ENCODE measurements around the gene STKLD1. TPM values are rescaled to one million over a fixed set of nuclear protein-coding genes. Genes with fewer than 3 reads are reported as not detected.
A peak's percentile ranks its signal among the peaks of the same experiment; 100 is the strongest.

STKLD1 gene
- total RNA-seq, 1 experiment from 2014 or later: not detected

DNA sequence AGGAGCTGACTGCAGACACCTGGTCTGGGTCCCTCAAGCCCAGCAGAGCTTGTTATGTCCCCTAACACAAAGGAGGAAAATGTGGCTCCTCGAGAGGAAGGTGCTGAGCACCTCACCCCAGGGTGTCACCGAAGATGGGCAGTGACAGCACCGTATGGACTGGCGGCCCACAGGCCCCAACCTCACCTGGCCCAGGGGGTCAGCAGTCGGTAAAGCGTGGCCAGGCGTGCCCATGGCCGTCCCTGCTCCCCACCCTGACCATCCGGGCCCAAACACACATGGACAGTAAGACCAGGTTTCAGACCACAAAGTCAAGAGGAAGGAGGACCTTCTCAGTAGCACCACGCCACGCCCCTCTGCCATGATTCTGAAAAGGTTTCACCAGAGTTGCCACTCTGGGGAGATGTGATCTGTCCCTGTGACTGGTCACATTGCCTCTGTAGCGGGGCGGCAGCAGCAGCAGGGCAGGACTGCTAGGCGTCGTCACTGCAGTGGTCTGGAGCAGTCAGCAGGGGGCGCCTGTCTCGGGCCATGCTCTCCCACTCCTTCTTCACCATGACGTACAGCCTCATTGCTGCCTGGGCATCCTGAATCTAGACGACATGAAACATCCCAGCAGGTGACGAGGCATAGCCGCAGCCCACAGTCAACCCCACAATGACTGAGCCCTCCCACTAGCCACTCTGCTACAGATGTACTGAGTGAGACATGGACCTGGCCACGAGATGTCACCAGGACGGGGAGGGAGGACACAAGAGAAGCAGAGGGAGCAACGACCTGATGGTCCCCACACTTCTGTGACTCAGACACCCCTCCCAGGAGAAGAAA, 30.5 kb downstream of the STKLD1 start:
- DNase-seq (ENCODE audit: low spot score): peak; percentile 85

DNA sequence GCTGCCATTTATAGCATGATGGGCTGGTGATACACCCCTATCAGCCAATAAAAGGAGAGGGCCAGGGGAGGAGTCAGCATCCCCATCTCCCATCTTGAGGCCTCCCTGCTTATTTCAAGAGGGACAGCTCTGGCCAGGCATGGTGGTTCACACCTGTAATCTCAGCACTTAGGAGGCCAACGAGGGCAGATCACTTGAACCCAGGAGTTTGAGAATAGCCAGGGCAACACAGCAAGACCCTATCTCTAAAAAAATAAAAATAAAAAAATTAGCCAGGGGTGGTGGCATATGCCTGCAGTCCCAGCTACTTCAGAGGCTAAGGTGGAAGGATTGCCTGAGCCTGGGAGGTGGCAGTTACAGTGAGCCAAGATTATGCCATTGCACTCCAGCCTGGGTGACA, 31.9 kb downstream of the STKLD1 start:
- DNase-seq (ENCODE audit: low spot score): no peak

DNA sequence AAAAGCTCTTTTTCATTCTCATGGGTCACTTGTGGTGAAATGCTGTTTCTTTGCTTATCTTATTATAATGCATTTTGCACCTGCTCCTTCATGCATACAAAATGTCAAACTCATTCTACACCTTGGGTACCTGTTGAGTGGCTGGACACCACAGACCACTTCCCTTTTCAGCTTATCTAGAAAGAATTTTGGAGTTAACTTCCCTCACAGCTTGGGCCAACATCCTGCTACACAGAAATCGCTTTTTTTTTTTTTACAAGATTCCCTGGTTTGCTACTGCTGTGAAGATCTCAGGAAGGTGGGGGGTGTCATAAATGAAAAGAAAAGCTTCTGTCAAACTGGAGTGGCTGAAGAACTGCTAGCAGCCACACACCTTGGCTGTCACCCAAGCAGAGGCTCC, 39.0 kb downstream of the STKLD1 start:
- DNase-seq (ENCODE audit: low spot score): no peak

DNA sequence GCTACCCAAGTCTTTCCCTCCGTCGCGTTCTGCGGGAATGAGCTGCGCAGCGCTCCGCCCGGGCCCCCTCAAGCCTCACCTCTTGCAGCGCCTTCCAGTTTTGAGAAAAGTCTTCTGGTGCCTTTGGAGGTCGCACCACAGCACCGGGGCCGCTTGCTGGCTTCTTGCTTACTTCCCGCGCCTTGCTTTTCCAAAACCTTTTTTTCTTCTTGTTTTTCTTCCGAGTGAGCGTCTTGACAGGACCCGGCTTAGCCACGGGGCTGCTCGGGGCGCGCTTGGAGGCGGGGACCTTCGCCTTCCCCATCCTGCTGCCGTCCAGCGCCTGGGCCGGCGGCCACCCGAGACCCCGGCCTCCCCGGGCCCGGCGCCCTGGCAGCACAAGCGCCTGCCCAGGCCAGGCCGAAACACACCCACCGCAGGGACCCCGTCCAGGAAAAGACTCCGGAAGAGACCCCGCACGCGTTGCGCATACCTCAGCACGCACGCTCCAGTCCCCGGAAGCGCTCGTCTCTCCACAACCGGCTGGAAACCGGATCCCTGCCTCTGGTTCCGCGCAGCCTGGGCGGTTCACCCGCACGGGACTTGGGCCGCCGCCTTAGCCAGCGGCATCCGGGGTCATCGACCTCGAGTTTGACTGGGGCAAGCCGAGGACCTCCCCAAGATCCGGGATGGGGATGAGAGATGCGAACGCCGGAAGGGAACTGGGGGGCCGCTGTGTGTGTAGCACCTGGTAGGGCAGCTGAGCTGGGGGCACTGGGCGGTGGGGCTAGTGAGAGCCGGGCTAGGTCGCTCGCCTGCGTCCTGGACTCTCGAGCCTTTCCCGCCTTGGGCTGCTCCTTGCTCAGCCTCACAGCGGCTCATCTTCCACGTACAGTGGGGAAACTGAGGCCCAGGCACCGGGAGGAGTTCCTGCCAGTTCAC, 41.6 kb downstream of the STKLD1 start, which contains the start of gene REXO4:
Gene REXO4, minus strand, starts transcription at position 470 of the 921 bp plus-strand sequence. Its CDS starts 166 bp downstream, at position 304.
- DNase-seq (ENCODE audit: low spot score): peak; percentile 85

DNA sequence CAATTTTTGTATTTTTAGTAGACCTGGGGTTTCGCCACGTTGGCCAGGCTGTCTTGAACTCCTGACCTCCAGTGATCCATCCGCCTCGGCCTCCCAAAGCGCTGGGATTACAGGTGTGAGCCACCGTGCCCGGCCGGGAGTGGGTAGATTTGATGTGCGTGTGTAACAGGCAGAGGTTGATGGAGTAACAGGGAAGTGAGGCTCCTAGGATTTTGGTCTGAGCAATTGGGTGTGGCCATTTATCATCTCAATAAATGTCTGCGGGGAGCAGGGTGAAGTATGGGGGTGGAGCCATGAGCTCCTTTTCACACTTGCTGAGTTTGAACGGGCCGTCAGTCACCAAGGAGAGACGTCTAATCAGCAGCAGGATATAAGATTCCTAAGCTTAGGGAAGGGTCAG, 42.8 kb downstream of the STKLD1 start:
- DNase-seq (ENCODE audit: low spot score): no peak

DNA sequence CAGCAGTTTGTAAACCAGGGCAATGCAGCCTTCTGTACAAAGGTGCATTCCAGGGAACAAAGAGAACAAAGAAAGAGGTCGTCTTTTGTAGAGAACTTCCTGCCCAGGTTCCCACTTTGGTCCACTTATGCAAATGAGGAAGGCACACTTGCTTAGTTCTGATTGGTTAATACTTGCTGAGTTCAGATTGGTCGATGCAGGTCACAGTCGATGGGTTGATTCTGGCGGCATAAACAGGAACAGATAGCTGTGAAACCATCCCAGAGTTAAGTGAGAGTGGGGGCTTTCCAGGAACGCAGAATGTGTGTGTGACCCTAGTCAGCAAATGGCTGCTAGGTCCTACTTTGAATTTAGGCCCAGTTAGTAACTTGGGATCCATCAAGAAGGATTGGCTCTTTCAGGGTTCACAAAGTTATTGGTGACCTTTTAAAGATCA, 44.2 kb downstream of the STKLD1 start:
- no peak for DNase-seq (ENCODE audit: low spot score)

DNA sequence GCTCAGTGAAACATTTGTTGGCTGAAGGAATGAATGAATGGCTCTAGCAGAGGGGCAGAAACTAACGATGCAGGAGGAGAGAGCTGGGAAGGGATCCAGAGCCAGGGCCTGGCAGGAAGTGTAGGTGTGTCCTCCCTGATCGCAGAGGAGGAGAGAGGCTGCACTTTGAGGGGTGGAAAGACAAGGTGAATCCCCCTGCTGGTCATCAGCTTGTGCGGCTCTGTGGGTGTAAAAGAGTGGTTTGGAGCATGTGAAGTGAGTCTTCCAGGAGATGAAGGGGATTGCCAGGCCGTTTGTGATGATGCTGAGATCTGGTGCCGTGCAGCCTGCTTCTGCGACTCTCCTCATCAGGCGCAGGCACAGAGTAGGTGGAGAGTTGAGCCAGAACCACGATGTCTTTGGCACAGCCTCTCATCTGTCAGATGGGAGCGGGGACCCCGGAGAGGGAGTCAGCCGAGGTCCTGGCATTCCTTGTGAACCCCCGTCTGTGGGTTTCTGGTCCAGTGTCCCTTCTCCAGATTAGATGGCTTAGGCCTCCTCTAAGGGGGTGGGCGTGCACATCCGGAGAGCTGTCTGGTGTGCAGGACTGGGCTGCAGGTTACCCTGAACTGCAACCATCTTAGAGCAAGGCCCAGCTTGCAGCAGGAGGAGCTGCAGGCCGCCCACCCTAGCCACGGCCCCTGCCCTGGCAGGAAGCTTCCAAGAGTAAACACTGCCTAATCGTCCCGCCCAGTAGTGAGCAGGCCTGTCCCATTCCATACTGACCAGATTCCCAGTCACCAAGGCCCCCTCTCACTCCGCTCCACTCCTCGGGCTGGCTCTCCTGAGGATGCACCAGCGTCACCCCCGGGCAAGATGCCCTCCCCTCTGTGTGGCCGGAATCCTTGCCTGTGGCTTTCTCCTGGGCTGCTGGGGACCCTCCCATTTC, 45.7 kb downstream of the STKLD1 start, which contains the start of gene ADAMTS13:
Gene ADAMTS13, plus strand, starts transcription at position 753 of the 928 bp plus-strand sequence. Its CDS starts 77 bp downstream, at position 830.
- no peak for DNase-seq (ENCODE audit: low spot score)

DNA sequence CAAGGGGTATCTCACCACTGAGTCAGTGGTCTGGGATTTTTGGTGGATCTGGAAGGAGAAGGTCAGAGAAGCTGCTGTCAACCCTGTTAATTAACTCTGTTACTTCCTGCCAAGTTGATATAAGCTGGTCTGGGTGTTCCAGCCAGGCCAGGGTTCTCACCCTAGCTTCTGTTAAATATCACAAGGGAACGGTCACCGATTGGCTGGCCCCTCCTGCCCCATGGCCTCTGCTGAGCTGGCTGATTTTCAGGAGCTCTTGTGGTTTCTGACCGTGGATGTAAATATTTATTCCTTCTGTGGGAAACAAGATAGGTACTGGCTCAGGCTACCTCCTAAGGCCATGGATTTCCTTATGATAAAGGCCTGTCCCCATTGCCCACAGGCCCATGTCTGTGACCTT, 47.0 kb downstream of the STKLD1 start:
- DNase-seq (ENCODE audit: low spot score): no peak

DNA sequence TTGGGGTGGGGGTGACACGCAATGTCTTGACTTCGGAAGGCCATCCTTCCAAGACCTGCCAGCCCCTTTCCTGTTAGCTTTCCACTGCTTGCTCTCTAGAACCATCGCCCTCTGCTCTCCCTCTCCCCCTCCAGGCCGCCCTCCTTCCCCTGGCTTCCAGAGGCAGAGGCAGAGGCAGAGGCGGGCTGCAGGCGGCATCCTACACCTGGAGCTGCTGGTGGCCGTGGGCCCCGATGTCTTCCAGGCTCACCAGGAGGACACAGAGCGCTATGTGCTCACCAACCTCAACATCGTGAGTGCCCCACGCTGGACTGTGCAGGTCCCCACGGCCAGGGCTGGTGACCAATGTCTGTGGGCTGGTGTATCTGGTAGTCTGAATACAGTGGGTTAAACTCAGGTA, 48.0 kb downstream of the STKLD1 start:
- no peak for DNase-seq (ENCODE audit: low spot score)

DNA sequence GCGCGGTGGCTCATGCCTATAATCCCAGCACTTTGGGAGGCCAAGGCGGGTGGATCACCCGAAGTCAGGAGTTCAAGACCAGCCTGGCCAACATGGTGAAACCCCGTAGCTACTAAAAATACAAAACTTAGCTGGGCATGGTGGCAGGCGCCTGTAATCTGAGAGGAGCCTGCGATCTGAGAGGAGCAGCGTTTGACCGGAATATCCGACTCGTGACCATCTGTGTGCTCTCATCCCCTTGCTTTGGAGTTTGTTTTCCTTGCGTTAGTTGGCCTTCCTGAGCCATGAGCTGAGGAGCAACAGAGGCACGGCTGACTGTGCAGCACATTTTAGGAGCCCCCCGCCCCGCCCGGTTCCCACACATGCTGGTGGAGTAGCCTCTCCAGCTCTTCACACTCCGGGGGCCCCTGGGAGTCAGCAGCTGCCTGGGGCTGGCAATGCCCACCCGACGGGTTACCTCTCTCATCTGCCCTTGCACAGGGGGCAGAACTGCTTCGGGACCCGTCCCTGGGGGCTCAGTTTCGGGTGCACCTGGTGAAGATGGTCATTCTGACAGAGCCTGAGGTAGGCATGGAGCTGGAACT, 49.0 kb downstream of the STKLD1 start:
- no peak for DNase-seq (ENCODE audit: low spot score)

DNA sequence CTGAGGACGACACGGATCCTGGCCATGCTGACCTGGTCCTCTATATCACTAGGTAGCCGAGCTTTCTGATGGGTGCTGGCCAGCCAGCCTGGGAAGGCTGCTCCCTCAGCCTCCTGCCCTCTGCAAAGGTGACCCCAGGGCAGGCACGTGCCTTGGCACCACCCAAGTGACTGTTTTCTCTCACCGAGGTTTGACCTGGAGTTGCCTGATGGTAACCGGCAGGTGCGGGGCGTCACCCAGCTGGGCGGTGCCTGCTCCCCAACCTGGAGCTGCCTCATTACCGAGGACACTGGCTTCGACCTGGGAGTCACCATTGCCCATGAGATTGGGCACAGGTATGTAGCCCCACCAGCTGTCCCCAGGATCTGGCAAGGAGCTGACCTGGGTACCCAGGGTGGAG, 49.8 kb downstream of the STKLD1 start:
- no peak for DNase-seq (ENCODE audit: low spot score)

DNA sequence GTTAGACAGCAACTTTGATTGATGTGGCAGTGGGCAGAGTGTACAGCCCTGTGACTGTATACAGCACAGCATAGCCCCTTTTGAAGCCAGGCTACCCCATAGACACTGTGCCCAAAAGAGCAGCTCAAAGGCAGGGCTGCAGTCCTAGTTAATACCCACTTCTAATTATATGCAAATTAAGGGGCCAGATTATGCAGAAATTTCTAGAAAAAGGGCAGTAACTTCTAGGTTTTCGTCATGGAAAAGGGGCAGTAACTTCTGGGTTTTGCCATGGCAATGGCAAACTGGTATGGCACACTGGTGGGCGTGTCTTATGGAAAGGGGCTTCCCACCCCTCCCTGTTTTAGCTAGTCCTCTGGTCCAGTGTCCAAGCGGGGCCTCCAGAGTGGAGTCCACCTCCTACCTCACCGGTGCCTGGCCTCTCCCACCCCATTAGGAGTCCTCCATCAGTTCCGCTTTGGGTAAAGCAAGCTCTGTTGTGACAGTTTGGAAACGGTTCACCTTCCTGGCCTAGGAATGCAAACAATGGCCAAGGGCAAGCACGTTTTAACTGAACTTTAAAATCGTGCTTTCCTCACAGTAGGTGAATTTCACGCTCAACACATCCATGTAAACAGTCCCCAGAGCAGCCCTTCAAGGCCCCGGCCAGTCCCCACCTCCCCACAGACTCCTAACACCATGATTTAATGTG, 51.6 kb downstream of the STKLD1 start:
- no peak for DNase-seq (ENCODE audit: low spot score)

DNA sequence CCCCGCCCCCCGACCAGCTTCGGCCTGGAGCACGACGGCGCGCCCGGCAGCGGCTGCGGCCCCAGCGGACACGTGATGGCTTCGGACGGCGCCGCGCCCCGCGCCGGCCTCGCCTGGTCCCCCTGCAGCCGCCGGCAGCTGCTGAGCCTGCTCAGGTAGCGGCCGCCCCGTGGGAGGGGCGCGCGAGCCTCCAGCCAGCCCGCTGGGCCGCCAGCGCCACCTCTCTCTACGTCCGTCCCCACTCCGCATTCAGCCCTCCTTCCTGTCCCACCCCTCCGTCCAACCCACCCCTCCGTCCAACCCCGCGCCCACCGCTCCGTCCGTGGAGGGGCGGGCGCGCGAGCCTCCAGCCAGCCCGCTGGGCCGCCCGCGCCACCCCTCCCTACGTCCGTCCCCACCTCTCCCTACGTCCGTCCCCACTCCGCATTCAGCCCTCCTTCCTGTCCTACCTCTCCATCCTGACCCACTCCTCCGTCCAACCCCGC, 52.5 kb downstream of the STKLD1 start:
- no peak for DNase-seq (ENCODE audit: low spot score)

DNA sequence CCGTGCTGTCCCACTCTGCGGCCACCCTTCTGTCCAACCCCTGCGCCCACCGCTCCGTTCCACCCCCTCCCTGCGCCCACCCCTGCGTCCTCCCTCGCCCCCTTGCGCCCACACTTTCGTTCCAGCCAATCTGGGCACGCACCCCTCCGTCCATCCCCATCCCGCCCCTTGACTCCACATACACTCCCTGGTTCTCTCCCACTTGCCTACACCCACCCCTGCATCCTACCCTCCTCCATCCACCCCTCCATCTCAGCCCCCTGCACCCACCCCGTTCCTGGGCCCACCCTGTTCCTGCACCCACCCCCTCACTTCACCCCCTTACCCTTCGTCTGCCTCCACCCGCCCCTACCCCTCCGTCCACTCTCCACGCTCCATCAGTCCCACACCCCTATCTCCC, 53.0 kb downstream of the STKLD1 start:
- DNase-seq (ENCODE audit: low spot score): no peak

DNA sequence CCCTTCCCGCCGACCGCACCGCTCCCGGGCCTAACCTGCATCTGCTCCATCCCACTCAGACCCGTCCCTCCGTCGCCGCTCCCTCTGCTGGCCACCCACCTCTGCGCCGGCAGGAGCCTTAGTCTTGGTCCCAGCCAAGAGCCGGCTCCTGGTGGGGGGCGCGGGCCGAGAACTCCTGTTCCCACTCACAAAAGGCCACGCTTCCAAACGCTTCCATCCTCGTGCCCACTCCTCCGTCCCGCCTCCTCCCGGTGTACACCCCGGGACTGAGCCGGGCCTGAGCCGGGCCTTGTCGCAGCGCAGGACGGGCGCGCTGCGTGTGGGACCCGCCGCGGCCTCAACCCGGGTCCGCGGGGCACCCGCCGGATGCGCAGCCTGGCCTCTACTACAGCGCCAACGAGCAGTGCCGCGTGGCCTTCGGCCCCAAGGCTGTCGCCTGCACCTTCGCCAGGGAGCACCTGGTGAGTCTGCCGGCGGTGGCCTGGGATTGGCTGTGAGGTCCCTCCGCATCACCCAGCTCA, 53.5 kb downstream of the STKLD1 start:
- DNase-seq (ENCODE audit: low spot score): no peak

DNA sequence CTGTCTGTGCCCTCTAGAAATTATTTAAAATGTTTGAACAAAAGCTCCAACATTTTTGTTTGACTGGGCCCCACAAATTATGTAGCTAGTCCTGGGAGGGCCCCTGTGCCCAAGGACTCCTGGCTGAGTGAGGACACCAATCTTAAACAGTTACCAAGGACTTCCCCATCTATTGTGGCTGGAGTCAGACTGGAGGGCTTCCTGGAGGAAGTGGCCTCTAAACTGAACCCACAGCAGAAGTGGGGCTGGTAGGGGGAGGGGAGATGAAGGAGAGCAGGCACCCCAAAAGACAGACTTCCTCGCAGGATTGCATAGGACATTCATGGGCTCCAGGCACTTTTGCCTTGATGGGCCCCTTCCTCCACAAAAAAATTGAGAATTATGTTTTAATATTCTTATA, 54.1 kb downstream of the STKLD1 start:
- DNase-seq (ENCODE audit: low spot score): no peak

DNA sequence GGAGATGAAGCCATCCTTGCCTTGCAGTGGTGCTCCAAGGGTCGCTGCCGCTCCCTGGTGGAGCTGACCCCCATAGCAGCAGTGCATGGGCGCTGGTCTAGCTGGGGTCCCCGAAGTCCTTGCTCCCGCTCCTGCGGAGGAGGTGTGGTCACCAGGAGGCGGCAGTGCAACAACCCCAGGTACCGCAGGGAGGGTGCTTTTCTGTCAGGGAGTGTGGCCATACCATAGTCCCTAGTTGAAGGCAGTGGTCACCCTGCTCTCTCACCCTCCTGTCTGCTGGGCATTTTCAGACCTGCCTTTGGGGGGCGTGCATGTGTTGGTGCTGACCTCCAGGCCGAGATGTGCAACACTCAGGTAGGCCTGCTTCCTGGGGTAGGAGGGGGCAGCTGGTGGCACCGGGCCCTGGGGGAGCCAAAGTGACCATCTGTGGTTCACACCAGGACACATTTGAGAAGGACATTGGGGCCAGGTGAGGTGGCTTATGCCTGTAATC, 57.2 kb downstream of the STKLD1 start:
- no peak for DNase-seq (ENCODE audit: low spot score)

DNA sequence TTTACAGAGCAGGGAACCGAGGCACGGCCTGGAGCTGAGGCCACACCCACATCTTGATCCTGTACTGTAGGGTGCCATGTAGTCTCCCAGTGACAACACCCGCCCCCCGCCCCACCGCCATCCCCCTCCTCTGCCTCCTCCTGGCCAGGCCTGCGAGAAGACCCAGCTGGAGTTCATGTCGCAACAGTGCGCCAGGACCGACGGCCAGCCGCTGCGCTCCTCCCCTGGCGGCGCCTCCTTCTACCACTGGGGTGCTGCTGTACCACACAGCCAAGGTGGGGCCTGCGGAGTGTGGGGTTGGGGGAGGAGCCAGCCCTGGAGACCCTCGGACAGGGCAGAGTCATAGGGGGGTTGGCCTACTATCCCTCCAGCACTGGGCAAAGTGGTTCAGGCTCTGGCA, 60.5 kb downstream of the STKLD1 start:
- no peak for DNase-seq (ENCODE audit: low spot score)

DNA sequence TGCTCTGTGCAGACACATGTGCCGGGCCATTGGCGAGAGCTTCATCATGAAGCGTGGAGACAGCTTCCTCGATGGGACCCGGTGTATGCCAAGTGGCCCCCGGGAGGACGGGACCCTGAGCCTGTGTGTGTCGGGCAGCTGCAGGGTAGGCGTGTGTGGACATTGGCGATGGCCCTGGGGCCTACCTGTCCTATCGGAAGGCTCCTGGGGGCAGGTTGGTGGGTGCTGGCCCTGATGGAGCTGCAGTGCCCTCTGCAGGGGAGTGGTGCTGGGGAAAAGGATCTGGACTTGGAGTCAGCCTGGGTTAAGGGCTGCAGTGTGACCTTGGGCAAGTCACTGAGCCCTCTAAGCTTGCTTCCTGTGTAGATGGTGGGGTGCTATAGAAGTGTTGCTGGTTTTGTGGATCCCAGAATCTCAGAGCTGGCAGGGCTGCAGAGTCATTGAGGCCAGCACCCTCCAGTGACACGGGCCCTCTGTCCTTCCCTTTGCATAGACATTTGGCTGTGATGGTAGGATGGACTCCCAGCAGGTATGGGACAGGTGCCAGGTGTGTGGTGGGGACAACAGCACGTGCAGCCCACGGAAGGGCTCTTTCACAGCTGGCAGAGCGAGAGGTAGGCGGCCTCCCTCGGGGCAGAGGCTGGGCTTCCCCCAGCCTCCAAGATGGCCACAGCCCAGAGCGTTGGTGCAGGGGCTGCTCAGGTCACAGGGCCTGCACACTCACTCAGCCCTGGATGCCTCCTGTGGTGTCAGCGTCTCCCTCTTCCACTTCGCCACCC, 61.8 kb downstream of the STKLD1 start:
- peak; percentile 61 for DNase-seq (ENCODE audit: low spot score)
